NCI-H2227 (cell line): Measurements from ENCODE around the gene TICAM1.
"Not testable (repeated sequence)": the region's sequence is repeated elsewhere in the genome, so short reads cannot be mapped to it uniquely, and the experiment has no call there.

Experiments
- DNase-seq: peaks from one replicate; lab custom pipeline; 2025; ENCODE audit not compliant: unreplicated experiment; lab: John Stamatoyannopoulos, UW

The TICAM1 gene

GRCh38 chr19:4831304-4831978, at the start of gene TICAM1:
Gene TICAM1 (minus strand): TSS chr19:4831712. CDS start chr19:4818377, 13,335 bp downstream.
- DNase-seq, result peak; percentile 24

GRCh38 chr19:4879041-4879440, 47.5 kb upstream of the TICAM1 start:
- no peak for DNase-seq

GRCh38 chr19:4878491-4878968, 47.0 kb upstream of the TICAM1 start:
- no peak for DNase-seq

GRCh38 chr19:4877753-4878490, 46.4 kb upstream of the TICAM1 start:
- no peak for DNase-seq

- DNase-seq, result no peak
Observed at GRCh38 chr19:4873930-4874329, 42.4 kb upstream of the TICAM1 start.

GRCh38 chr19:4871711-4872110, 40.2 kb upstream of the TICAM1 start:
- DNase-seq, result no peak

GRCh38 chr19:4870025-4870700, 38.7 kb upstream of the TICAM1 start:
- no peak for DNase-seq

- DNase-seq, result no peak
Observed at GRCh38 chr19:4868286-4868834, 36.8 kb upstream of the TICAM1 start.

- DNase-seq, result peak; percentile 82
Observed at GRCh38 chr19:4867534-4868285, 36.2 kb upstream of the TICAM1 start, which contains the start of gene PLIN3. Gene PLIN3 (minus strand): TSS chr19:4867667. CDS start chr19:4861394, 6,273 bp downstream.

- DNase-seq, result peak; percentile 24
Observed at GRCh38 chr19:4866595-4867424, 35.3 kb upstream of the TICAM1 start.

GRCh38 chr19:4861147-4861546, 29.6 kb upstream of the TICAM1 start:
- DNase-seq, result no peak

- DNase-seq, result no peak
Observed at GRCh38 chr19:4859697-4860096, 28.2 kb upstream of the TICAM1 start.

- not testable (repeated sequence) for DNase-seq
Observed at GRCh38 chr19:4856468-4856867, 25.0 kb upstream of the TICAM1 start.

- not testable (repeated sequence) for DNase-seq
Observed at GRCh38 chr19:4853506-4853905, 22.0 kb upstream of the TICAM1 start.

- DNase-seq, result no peak
Observed at GRCh38 chr19:4852484-4852883, 21.0 kb upstream of the TICAM1 start.

GRCh38 chr19:4851551-4852290, 20.2 kb upstream of the TICAM1 start:
- DNase-seq, result peak; percentile 56

GRCh38 chr19:4849019-4849418, 17.5 kb upstream of the TICAM1 start:
- DNase-seq, result no peak

- DNase-seq, result no peak
Observed at GRCh38 chr19:4847190-4847973, 15.9 kb upstream of the TICAM1 start.
